ENCODE measurements around the gene RPS21.

RPS21 gene

DNA sequence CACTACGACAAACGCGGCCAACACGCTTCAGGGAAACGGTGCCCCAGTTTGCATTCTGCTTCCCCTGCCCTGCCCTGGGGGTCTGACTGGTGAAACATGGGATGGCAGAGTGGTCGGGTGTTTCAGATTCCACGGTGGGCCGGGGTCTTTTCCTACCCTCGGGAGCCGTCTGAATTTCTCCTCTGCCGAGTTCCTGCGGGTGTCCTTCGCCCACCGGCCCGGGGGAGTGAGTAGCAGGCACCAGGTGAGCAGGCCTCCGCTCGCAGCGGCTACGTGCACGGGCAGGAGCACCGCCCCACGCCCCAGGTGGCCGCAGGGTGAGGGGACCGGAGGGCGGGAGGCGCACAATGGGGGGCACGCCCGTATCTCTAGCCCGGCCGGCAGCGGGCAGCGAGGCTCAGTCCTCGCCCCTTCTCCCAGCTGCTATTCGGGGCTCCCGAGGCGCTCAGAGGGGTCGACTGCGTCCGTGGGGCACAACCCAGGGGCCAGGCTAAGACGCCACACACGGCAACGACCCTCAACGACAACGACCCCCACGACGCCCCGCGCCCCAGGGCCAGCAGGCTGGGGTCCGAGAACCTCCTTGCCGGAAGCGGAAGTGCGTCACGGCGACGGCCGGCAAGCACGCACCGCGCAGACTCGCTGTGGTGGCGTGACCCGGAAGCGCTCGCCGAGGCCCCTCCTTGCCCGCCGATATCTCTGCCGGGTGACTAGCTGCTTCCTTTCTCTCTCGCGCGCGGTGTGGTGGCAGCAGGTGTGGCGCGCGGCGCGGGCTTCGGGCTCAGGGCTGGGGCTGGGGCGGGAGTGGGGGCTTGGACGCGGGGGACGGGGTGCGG, at the start of gene RPS21:
Gene RPS21, plus strand, starts transcription at position 721 of the 836 bp plus-strand sequence. CDS start 236 bp downstream, outside the sequence.
- peak; percentile 74 for DNase-seq

DNA sequence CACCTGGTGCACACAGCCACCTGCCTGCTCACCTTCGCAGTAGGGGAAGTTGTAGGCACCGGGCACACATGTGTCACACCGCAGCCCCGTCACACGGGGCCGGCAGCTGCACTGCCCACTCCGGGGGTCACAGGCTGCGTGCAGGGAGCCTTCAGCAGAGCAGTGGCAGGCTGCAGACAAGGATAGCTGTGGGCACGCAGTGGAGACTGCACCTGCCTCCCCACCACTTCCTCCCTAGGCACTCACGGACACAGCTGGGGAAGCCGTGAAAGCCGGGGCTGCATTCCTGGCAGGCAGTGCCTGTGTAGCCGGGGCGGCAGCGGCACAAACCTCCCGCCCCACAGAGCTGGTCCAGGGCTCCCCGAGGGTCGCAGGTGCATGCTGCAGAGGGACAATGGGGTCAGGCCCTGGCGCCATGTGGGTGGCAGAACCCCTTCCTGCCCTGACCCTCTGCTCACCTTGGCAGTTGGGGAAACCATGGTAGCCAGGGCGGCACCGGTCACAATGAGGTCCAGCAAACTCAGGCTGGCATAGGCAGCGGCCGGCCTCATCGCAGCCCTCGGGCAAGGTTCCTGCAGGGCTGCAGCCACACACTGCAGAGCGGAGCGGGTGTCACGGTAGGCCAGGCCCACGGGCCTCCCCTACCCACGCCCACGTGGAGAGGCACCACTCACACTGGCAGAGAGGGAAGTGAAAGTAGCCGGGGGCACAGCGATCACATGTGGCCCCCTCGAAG, 49.2 kb upstream of the RPS21 start:
- no peak for DNase-seq

DNA sequence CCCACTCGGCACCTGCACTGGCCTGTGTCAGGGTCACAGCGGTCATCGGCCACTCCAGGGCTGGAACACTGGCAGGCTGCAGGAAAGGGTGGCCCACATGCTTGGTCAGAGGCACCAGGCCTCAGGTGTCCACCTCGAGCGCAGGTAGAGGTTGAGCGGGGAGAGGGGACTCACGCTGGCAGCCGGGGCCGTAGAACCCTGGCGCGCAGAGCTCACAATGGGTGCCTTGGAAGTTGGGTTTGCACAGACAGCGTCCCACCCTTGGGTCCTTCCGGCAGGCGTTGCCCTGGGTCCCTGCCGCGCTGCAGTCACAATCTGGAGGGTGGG, 48.6 kb upstream of the RPS21 start:
- no peak for DNase-seq

DNA sequence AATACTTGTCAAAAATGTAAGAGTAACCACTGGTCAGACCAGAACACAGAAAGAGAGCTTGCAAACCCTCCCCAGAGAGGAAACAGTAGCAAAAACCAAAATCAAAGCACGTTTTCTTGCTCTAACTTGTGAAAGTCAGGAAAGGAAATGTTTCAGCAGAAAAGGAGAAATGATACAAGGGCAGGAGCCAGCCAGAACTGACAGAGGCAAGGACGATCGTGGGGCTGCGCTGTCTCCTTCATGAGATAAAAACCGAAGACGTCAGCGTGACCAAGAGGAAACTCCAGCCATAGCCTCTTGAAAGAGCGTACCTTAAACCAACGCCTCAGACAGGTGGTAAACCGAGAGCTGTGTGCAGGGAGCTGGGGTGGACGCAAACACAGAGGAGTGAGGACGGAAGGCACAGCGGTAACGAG, 47.2 kb upstream of the RPS21 start:
- no peak for DNase-seq

DNA sequence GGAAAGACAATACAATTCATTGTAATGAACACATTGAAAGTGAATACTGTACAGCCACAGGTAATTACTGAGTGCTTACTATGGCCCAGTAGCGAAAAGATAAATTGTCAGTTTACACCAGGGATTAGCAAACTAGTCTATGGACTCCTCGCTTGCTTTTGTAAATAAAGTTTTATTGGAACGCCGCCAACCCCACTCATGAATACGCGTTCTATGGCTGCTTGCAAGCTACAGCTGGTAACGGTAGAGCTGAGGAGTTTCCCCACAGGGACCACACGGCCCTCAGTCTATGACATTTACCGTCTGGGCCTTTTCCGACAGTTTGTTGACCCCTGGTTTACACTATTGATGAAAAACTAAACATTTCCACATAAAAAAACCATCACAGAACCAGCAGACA, 44.0 kb upstream of the RPS21 start:
- DNase-seq, result no peak

DNA sequence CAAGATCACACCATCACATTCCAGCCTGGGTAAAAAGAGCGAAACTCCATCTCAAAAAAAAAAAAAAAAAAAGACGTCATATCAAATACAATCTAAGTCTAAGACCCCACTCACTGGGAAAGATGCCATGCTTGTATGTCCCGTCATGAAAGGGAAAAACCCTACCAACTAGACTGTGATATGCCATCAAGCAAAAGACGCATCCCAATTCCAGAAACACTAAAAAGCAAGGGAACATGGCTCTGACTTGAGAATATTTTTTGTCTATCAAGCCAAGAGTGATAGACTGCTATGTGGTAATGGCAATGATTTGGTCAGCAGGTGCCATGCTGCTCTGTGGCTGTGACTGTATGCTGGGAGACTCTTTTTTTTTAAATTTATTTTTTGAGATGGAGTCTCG, 42.8 kb upstream of the RPS21 start:
- no peak for DNase-seq

DNA sequence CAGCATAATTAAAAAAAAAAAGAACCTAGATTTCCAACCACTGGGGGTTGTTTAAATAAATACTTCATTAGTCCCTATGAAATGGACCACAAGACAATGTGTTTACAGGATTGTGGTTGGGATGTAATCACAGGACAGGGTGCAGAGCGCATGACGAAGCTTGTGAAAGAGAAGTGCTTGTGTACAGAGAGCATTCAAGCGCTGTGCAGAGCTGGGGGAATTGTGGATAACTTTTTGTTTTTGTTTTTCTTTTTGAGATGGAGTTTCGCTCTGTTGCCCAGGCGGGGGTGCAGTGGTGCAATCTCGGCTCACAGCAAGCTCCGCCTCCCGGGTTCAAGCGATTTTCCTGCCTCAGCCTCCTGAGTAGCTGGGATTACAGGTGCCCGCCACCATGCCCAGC, 42.1 kb upstream of the RPS21 start:
- no peak for DNase-seq

DNA sequence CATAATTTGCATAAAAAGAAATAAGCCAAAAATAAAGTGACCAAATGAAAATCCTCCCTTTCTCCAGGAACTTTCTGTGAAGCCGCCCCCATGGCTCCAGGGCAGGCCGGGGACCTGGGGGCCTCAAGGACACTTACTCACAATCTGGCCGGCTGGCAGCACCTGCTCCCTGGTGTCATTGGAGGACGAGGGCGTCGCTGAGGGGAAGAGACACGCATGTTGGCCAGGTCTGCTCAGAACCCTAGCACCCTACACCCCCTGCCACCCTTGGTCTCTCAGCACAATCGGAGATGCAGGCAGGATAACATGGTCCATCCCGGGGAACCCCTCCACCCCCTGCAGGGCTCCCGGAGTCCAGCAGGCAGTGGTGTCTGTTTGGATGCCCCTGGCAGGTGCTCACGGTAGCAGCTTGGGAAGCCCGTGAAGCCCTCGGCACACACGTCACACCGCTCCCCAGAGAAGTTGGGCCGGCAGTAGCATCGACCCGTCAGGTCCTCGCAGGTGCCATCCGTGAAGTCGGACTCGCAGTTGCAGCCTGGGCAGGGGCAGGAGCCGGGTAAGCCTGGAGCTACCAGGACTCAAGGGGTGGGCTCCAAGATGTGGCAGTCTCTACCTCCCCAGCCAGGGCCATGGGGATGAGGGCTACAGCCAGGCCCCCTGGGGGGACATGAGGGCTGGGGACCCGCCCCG, 41.1 kb upstream of the RPS21 start:
- DNase-seq, result no peak

DNA sequence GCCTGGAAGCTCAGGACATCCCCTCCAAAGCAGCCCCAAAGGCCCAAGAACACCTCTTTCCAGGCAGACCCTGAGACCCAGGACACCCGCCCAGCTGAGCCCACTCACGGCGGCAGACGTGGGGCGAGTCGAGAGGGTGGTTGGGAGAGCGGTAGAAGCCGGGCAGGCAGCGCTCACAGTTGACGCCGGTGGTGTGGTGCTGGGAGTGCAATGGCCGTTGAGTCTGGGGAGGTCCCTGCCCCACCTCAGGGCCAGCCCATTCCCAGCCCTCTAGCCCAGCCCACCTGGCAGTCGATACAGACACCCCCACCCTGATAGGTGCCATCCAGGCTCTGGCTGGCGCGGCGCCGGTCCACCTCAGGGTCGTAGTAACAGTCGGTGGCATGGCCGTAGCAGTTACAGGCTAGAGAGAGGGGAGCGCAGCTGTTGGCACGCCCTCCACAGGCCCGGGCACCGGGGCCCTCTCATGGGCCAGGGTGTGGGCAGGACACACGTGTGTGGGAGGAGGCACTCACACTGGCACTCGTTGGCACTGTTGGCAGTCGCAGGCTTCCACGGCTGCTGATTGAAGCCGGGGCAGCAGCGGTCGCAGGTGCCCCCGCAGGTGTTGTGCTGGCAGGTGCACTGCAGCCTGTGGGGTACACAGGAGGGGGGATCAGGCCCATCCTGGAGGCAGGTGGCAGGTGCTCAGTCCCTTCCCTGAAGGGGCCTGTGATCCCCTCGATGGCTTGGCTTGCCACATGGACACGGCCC, 40.3 kb upstream of the RPS21 start:
- no peak for DNase-seq

DNA sequence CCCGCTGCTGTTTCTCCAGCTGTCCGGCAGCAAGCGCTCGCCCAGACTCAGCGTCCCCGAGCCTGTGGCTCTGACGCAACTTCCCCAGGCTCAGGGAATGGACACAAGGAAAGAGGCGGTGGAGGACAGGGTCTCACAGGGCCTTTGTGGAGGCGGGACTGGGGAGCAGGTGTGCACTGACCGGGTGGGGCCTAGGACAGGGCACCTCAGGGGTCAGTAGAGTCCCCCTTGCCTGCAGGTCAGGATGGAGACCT, 39.8 kb upstream of the RPS21 start:
- DNase-seq, result no peak

DNA sequence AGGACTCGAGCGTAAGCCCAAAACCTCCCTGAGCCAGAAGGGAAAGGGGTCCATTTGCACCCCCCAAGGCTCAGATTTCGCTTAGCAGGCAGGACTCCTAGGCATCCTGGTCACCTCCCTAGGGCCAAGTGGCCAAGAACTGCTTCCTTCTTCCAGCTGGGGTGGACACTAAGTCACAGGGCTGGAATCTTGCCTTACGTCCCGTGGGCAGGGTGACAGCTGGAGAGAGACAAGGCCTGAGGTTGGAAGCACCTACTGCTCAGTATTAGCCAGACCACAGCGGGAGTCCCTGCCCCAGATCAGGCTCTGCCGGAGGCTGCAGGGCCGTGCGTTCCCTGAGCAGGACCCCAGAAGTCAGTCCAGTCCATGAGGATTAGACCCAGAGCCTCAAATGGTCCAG, 39.5 kb upstream of the RPS21 start:
- no peak for DNase-seq

DNA sequence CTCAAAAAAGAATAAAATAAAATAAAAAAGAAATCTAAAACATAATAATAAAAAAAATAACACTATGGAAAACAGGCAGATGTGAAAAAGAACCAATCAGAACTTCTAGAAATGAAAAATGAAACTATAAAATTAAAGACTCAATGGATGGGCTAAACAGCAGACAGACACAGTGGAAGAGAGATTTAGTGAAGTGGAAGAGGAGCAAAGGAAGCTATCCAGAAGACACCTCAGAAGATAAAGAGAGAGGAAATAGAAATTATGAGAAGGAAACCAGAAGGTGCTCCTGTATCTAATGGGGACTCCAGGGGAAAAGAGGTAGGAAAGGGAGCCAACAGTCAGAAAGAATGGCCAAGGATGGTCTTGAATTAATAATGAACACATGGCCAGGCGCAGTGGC, 38.3 kb upstream of the RPS21 start:
- no peak for DNase-seq

DNA sequence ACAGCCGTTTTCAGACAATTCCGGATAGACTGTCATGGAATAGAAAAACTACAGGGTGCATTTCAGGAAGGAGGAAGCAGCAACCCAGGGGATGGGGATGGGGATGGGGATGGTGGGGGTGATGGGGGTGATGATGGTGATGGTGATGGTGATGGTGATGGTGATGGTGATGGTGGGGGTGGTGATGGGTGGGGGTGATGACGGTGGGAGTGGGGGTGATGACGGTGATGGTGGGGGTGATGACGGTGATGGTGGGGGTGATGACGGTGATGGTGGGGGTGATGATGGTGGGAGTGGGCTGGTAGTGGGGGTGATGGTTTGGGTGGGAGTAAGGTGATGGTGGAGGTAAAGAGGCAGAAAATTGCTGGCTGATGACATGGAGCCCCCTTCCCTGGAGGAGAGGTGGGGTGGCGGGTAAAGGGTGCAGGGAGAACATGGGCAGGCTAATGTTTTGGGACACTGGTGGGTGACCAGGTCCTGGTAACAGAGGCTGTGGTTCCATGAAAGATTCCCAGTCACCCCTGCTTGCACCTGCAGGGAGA, 37.3 kb upstream of the RPS21 start:
- no peak for DNase-seq

DNA sequence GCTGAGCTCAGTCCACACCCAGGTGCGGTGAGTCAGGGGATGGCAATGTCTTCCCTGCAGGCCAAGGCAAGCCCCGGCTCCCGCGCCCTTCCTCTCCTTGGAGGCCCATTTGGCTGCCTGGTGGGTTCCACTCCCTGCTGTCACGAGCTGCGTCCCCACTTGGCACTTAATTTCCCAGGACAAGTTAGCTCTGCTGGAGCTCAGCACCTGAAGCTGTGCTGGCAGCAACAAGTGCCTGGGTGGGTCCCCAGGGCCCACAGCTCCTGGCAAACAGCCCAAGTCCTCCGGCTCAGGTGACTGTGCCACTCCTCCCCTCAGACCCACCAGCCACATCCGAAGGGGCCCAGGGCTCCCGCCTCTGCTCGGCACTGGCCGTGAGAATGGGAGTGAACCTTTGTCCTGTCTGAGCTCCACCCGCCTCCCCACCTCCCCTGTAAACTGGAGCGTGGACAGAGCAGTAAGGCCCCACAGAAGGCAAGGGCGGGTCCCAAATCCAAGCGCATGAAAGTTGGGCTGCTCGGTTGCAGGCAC, 36.7 kb upstream of the RPS21 start:
- peak; percentile 86 for DNase-seq

DNA sequence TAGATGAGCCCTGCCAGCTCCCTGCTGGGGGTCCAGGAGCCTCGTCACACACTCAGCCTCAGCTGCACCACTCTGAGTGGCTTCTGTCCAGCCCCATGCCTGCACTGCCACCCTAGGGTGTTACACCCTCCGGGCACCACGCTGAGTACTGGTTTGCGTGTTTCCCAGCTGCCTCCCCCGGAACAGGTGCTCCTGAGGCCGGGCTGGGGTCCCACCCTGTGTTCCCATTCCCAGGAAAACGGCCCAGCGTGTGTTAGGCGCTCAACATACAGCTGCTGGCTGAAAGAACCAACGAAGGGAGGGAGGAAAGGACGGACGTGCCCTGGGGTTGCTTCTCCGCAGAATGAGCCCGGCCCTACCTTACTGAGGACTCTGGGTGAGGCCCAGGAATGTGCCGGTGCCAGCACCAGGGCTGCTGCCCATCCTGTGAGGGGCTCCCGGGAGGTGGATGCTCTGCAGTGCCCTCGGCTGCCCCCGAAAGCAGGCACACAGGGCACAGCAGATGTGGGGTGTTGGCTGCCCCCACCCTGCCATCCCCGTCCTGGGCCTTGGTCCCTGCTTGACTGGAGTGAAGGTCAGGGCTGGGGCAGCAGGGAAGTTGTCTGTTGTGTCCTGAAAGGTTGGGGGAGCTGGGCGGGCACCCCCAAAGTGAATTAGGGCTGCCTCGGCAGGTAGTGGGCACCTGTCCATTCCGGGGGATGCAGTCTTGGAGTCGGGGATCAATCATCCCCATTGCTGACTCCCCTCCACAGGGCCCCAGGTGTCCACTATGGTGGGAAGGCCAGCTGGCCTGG, 36.1 kb upstream of the RPS21 start:
- DNase-seq, result no peak

DNA sequence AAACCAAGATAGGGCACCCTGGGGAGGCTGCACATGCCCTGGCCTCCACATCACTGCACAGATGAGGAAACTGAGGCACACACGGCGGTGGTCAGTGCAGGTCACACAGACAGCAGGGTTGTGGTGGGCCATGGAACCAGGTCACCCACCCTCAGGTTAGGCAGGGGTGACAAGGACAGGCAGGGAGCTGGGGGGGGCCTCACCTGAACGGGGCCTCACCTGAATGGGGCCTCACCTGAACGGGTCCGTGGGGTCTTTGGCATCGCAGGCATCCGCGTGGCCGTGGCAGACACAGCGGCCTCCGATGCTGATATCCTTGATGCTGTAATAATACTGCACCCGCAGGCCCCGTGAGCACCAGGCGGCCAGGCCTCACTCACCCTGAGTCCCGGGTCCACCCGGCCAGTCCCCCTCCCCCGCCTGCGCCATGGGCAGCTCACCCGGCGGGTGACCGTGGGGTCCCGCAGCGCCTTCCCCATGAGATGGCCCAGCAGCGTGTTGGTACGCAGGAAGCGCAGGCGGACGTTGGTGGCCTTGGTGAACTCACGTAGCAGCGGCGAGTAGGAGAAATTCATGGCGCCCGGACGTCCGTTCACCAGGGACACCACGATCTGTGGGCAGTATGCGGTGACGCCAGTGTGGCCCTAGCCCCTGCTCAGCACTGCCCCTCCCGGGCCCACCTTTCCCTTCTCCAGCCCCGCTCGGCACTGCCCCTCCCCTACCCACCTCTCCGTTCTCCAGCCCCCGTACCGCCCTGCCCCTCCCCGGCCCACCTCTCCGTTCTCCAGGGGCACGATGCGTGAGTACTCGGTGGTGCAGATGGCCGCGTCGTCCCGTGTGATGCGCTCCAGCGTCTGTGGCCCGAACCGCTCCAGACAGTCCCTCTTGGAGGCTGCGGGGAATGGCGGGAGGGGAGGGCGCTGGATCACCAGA, 35.2 kb upstream of the RPS21 start:
- DNase-seq, result no peak

DNA sequence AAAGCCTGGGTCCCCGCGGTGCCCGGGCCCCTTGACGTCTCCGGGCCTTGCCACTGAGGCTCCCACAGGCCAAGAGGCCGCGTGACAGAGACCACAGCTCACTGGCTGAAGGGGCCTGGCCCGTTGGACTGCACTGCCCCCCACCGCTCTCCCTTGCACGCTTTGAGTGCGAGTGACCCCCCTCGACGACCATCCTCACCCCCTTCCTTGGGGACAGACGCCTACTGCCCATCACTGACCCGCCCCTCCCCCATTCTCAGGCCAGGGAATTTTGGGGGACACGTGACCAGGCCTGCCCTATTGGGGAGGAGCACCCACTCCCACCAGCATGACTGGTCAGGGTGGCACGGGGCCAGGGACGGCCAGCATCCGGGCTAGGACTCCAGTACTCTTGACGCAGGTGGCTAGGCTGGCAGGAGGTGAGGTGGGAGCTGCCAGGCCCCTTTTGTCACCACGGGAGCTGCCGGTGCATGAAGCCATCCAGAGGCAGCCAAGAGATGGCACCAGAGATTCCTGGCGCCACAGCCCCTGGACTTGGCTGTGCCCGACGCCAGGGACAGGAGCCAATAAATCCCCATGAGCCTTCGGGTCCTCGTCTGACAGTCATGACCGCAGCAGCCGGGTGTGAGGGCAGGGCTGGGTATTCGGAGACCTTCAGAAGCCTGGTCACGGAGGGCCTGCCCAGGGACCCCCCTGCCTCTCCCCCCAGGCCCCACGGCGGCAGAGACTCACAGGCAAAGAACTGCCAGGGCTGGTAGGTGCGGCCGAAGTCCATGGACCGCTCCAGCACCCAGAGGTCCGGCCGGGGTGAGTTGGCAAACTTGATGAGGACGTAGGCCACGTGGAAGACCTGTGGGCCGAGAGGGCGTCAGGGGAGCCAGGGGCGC, 34.3 kb upstream of the RPS21 start:
- DNase-seq, result peak; percentile 82

DNA sequence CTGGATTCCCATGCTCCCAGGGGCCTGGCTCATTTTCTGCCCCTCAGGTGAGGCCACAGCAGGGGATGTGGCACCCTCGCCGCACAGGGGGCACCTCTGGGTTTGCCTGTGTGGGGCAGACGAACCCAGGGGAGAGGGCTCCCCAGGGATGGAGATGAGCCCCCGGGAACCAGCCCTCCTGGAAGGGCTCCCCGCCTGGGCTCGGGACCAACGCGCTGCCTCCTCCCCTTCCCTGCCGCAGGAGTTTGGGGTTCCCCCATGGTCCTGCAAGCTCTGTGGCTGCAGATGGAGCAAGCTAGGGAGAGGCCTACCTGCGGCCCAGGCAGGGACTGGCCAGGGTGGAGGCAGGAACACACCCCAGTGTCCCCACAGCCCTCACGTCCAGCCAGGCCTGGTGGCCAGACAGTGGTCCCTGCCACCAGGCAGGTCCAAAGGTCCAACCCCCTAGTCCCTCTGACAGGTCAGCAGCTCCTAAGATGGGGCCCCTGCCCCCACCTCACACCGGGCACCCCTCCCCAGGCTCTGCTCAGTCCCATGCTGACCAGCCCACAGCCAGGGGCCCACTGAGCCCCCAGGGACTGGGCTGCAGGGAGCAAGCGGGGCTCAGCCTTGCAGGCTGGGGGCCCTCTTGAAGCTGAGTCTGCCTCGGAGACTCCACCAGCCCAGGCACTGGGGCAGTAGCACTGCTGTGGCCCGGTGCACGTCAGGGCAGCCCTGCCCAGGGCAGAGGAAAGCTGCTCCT, 33.4 kb upstream of the RPS21 start:
- DNase-seq, result no peak

Data from DMS79 (cell line).